NCI-H2227 treated with DMSO at 0.1 percent for 48 hours (cell line): ENCODE measurements around the gene NHLRC4.

ENCODE experiments used
- DNase-seq: peaks from one replicate; lab custom pipeline; 2025; lab: John Stamatoyannopoulos, UW

The NHLRC4 gene

GRCh38 chr16:553601-554296, 13.1 kb upstream of the NHLRC4 start:
- DNase-seq = no peak

GRCh38 chr16:554297-554621, 12.5 kb upstream of the NHLRC4 start:
- no peak for DNase-seq

GRCh38 chr16:554640-555365, 12.0 kb upstream of the NHLRC4 start:
- DNase-seq = no peak

- no peak for DNase-seq
Measured at GRCh38 chr16:555528-556473, 11.0 kb upstream of the NHLRC4 start.

- DNase-seq = no peak
Measured at GRCh38 chr16:556474-557173, 10.2 kb upstream of the NHLRC4 start.

GRCh38 chr16:557463-558297, 9.1 kb upstream of the NHLRC4 start:
- no peak for DNase-seq

GRCh38 chr16:558298-559020, 8.3 kb upstream of the NHLRC4 start:
- no peak for DNase-seq

- no peak for DNase-seq
Measured at GRCh38 chr16:559021-559380, 7.8 kb upstream of the NHLRC4 start.

- DNase-seq = no peak
Measured at GRCh38 chr16:559411-560203, 7.2 kb upstream of the NHLRC4 start.

GRCh38 chr16:560204-560700, 6.6 kb upstream of the NHLRC4 start, which contains the start of gene PRR35:
PRR35 (plus strand) TSS chr16:560394; CDS start chr16:563295, 2,901 bp downstream.
- DNase-seq = no peak

GRCh38 chr16:560701-561412, 5.9 kb upstream of the NHLRC4 start:
- DNase-seq = no peak

GRCh38 chr16:561413-561794, 5.4 kb upstream of the NHLRC4 start:
- no peak for DNase-seq

- DNase-seq = no peak
Measured at GRCh38 chr16:561957-562938, 4.6 kb upstream of the NHLRC4 start.

GRCh38 chr16:563072-563644, 3.6 kb upstream of the NHLRC4 start:
- no peak for DNase-seq

GRCh38 chr16:564690-565418, 2.0 kb upstream of the NHLRC4 start:
- no peak for DNase-seq
